Astrocyte (in vitro differentiated cells and primary cell): ENCODE results near the gene CIBAR2.

Source experiments
- EZH2 ChIP-seq: IDR thresholded peaks from 2 replicates; pipeline ENCODE4 v1.6.1; 2012; ENCODE audit warnings: mild to moderate bottlenecking, low read length, inconsistent platforms; ENCODE audit not compliant: insufficient read depth
- TF ChIP-seq, protein P1 (sequence below): IDR thresholded peaks from 2 replicates; pipeline ENCODE4 v1.5.1; 2011; ENCODE audit warnings: low read depth, mild to moderate bottlenecking, inconsistent platforms, low read length, moderate library complexity; ENCODE audit not compliant: insufficient read depth

DNA sequence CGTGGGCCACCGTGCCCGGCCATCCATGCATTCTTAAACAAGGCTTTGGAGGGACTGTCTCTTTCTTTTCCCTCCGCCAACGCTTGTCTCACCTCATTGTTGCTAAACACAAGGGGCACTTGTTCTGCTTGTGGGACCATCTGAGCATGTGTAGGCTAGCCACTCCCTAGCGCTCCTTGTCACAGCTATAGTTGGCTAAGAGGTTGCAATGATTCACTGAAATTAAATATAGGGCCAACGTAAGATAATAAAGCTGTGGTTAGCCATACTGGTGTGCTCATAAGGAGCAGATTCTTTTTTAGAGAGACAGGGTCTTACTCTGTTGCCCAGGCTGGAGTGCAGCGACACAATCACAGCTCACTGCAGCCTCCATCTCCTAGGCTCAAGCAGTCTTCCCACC, 43.5 kb downstream of the CIBAR2 start:
- TF ChIP-seq, protein P1, sequence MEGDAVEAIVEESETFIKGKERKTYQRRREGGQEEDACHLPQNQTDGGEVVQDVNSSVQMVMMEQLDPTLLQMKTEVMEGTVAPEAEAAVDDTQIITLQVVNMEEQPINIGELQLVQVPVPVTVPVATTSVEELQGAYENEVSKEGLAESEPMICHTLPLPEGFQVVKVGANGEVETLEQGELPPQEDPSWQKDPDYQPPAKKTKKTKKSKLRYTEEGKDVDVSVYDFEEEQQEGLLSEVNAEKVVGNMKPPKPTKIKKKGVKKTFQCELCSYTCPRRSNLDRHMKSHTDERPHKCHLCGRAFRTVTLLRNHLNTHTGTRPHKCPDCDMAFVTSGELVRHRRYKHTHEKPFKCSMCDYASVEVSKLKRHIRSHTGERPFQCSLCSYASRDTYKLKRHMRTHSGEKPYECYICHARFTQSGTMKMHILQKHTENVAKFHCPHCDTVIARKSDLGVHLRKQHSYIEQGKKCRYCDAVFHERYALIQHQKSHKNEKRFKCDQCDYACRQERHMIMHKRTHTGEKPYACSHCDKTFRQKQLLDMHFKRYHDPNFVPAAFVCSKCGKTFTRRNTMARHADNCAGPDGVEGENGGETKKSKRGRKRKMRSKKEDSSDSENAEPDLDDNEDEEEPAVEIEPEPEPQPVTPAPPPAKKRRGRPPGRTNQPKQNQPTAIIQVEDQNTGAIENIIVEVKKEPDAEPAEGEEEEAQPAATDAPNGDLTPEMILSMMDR, result no peak
- no peak for TF ChIP-seq EZH2
